Measurements from ENCODE around the gene YTHDF2. TPM values are rescaled to one million over a fixed set of nuclear protein-coding genes. Genes with fewer than 3 reads are reported as not detected.
A peak's percentile ranks its signal among the peaks of the same experiment; 100 is the strongest.
"Not testable (repeated sequence)": the region's sequence is repeated elsewhere in the genome, so short reads cannot be mapped to it uniquely, and the experiment has no call there.

Gene YTHDF2
- total and polyA plus RNA-seq, 2 donors (not counting 1 experiment from before 2014, with no cell fraction given) = 26.3 to 58.8 TPM

- H3K4me1 Mint-ChIP-seq; H3K27me3 Mint-ChIP-seq; H3K27me3 ChIP-seq (replicated peaks in 1 of 4; ENCODE audit: control extremely low read depth in 1 of 4, control insufficient read depth in 3 of 4, insufficient read depth in 4 of 4, low read length in 3 of 4); ATAC-seq (ENCODE audit: low read depth); H3K4me1 ChIP-seq (ENCODE audit: control insufficient read depth in 2 of 2, insufficient read depth in 2 of 2, low read length in 2 of 2); H3K4me3 Mint-ChIP-seq; H2AFZ ChIP-seq (ENCODE audit: insufficient read depth, low read depth, low read length, poor library complexity, severe bottlenecking); H3K9me3 Mint-ChIP-seq (ENCODE audit: insufficient read depth); H3K9ac ChIP-seq (ENCODE audit: low read length); DNase-seq; H4K20me1 ChIP-seq (ENCODE audit: control insufficient read depth, insufficient read depth, low read length, poor library complexity, severe bottlenecking); H3K27ac ChIP-seq (ENCODE audit: low read length in 2 of 2); H3K27ac Mint-ChIP-seq; intact Hi-C loops (cut with micrococcal nuclease); H3K4me2 ChIP-seq (replicated peaks; ENCODE audit: low read depth, low read length, poor library complexity, severe bottlenecking); H3K9me3 ChIP-seq (ENCODE audit: control extremely low read depth in 1 of 3, control insufficient read depth in 2 of 3, insufficient read depth in 1 of 3, low read length in 2 of 3); H3K79me2 ChIP-seq (ENCODE audit: control insufficient read depth, insufficient read depth, low read length); H3K4me3 ChIP-seq (ENCODE audit: control extremely low read depth in 1 of 5, extremely low read depth in 1 of 5, insufficient read depth in 1 of 5, low read depth in 2 of 5, low read length in 4 of 5); H3K36me3 ChIP-seq (replicated peaks in 1 of 2; ENCODE audit: control extremely low read depth in 1 of 2, control insufficient read depth in 1 of 2, extremely low read depth in 1 of 2, insufficient read depth in 2 of 2, low read length in 1 of 2): not testable (repeated sequence)
- CTCF ChIA-PET = interaction anchor here (0.7 to 1.1 kb wide), 3 partner anchors 9 to 26 kb away, joined by 3 to 6 read pairs (median 5); partner anchors contain the start of gene YTHDF2
- WGBS (ENCODE audit: insufficient coverage) = 97% methylated on average over 3 of the region's 5 CpGs
- POLR2A ChIA-PET = interaction anchor here (0.7 kb wide), 1 partner anchor 11 kb away, joined by 5 read pairs; the partner anchor contains the start of gene YTHDF2
Observed at GRCh38 chr1:28725365-28725764, 11.4 kb upstream of the YTHDF2 start.

GRCh38 chr1:28735961-28736449, 735 bp upstream of the YTHDF2 start:
- H3K4me2 ChIP-seq (replicated peaks; ENCODE audit: low read depth, low read length, poor library complexity, severe bottlenecking) = peak overlapping the region; percentile 79
- ATAC-seq (ENCODE audit: low read depth) = no peak
- no peaks in the 10 kb centered on the region for H3K9me3 Mint-ChIP-seq (ENCODE audit: insufficient read depth)
- CTCF ChIA-PET = interaction anchor here (0.6 to 2.8 kb wide), 19 partner anchors 13 to 467 kb away, joined by 3 to 46 read pairs (median 5); partner anchors contain the start of genes GMEB1, RAB42, RNU11 and SRSF4
- H3K27ac ChIP-seq (ENCODE audit: low read length in 2 of 2) = peak overlapping the region; percentile 92 to 94
- H3K4me1 ChIP-seq (ENCODE audit: control insufficient read depth in 2 of 2, insufficient read depth in 2 of 2, low read length in 2 of 2) = peaks cover 16 to 23% of the 10 kb centered on the region in 2 donors
- intact Hi-C loops (cut with micrococcal nuclease) = loop anchor here (1.0 to 5.0 kb wide), 11 partner anchors 51 to 489 kb away; partner anchors contain the start of genes EPB41, GMEB1, MED18 and RNU11
- H3K4me1 Mint-ChIP-seq = peaks cover 37% of the 10 kb centered on the region
- peaks cover 2 to 26% of the 10 kb centered on the region in 2 experiments for H3K36me3 ChIP-seq (replicated peaks in 1 of 2; ENCODE audit: control extremely low read depth in 1 of 2, control insufficient read depth in 1 of 2, extremely low read depth in 1 of 2, insufficient read depth in 2 of 2, low read length in 1 of 2)
- H3K27me3 ChIP-seq (replicated peaks in 1 of 4; ENCODE audit: control extremely low read depth in 1 of 4, control insufficient read depth in 3 of 4, insufficient read depth in 4 of 4, low read length in 3 of 4) = no peaks in the 10 kb centered on the region
- H3K27me3 Mint-ChIP-seq = no peaks in the 10 kb centered on the region
- no peak for TF ChIP-seq EZH2 (IDR thresholded peaks at IDR 0.05; ENCODE audit: borderline replicate concordance, insufficient read depth, low read depth, low read length, poor library complexity, severe bottlenecking)
- TF ChIP-seq CTCF (IDR thresholded peaks at IDR 0.05) = no peak
- H3K9ac ChIP-seq (ENCODE audit: low read length) = peak overlapping the region; percentile 90
- no peak for DNase-seq
- peak overlapping the region; percentile 95 for H3K27ac Mint-ChIP-seq
- H4K20me1 ChIP-seq (ENCODE audit: control insufficient read depth, insufficient read depth, low read length, poor library complexity, severe bottlenecking) = peaks cover 32% of the 10 kb centered on the region
- no peaks in the 10 kb centered on the region for H3K9me3 ChIP-seq (ENCODE audit: control extremely low read depth in 1 of 3, control insufficient read depth in 2 of 3, insufficient read depth in 1 of 3, low read length in 2 of 3)
- H2AFZ ChIP-seq (ENCODE audit: insufficient read depth, low read depth, low read length, poor library complexity, severe bottlenecking) = peak overlapping the region; percentile 100
- WGBS (ENCODE audit: insufficient coverage) = 9% methylated on average over 8 of the region's 15 CpGs
- H3K4me3 Mint-ChIP-seq = peak overlapping the region; percentile 95
- POLR2A ChIA-PET = interaction anchor here (0.5 to 2.6 kb wide), 14 partner anchors 8 to 446 kb away, joined by 4 to 54 read pairs (median 5); partner anchors contain the start of genes GMEB1, MED18, RNU11 and SRSF4
- peak overlapping the region; percentile 42 to 91 (median 66) for H3K4me3 ChIP-seq (ENCODE audit: control extremely low read depth in 1 of 5, extremely low read depth in 1 of 5, insufficient read depth in 1 of 5, low read depth in 2 of 5, low read length in 4 of 5)
- H3K79me2 ChIP-seq (ENCODE audit: control insufficient read depth, insufficient read depth, low read length) = peaks cover 38% of the 10 kb centered on the region

Data from B cell (primary cell).